ENCODE measurements around the gene AGBL4. TPM values are rescaled to one million over a fixed set of nuclear protein-coding genes. Genes with fewer than 3 reads are reported as not detected.

Gene AGBL4
- total RNA-seq, 4 donors from 2014 or later = 0.44 to 1.5 (median 1.2) TPM; not detected in 1

DNA sequence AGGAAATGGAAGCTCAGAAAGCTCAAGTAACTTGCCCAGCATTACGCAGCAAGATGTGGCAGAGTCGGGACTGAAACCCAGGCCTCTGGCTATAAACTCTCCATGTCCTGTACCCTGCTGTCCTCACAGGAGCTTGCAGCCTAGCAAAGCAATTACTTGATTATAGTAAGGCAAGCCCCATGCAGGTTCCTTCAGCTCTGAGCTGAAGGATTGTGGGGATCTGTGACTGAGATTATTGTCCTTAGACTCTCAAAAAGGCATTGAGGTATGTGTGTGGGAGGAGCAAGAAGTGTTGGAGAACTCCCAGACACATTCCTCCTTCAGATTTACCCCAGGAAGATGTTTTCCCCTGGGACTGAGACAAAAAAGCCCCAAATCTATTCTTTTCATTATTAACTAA lies 1427.7 kb downstream of the AGBL4 start:
- Histone ChIP-seq H3K36me3 (no peaks in the 10 kb centered on the region), H3K4me1 (peaks cover 0 to 6% (median 0%) of the 10 kb centered on the region in 4 donors), H3K4me3 (no peak overlapping the region), H3K9me3 (no peaks in the 10 kb centered on the region), H3K27me3 (no peaks in the 10 kb centered on the region), H3K27ac (no peak overlapping the region)
- DNase-seq (ENCODE audit: low spot score in 2 of 2) = no peak
- TF ChIP-seq, protein P1, sequence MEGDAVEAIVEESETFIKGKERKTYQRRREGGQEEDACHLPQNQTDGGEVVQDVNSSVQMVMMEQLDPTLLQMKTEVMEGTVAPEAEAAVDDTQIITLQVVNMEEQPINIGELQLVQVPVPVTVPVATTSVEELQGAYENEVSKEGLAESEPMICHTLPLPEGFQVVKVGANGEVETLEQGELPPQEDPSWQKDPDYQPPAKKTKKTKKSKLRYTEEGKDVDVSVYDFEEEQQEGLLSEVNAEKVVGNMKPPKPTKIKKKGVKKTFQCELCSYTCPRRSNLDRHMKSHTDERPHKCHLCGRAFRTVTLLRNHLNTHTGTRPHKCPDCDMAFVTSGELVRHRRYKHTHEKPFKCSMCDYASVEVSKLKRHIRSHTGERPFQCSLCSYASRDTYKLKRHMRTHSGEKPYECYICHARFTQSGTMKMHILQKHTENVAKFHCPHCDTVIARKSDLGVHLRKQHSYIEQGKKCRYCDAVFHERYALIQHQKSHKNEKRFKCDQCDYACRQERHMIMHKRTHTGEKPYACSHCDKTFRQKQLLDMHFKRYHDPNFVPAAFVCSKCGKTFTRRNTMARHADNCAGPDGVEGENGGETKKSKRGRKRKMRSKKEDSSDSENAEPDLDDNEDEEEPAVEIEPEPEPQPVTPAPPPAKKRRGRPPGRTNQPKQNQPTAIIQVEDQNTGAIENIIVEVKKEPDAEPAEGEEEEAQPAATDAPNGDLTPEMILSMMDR (IDR thresholded peaks at IDR 0.05) = no peak
- TF ChIP-seq EP300 (IDR thresholded peaks at IDR 0.05) (no peak), POLR2A (IDR thresholded peaks at IDR 0.05) (no peak)
- 46 to 61% methylated on average over 2 of the region's 2 CpGs for WGBS, 2 donors

DNA sequence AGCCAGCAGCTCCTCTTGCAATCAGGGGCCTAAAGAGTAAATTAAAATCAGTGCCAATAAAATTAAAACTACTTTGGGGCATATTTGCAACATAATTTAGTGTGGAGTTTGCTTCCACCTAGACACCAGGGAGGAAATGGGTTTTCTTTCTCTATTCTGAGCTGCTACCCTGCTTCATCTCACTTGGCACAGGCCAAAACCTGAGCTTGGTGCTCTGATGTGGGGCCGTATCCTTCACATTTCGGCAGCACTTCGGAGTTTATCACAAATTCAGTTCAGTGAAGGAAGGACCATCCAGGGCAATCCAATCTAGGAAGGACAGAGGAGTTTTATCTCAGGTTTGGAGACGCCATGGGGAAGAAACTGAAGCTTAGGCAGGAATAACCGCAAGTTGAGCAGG lies 1428.1 kb downstream of the AGBL4 start:
- peaks cover 0 to 6% (median 0%) of the 10 kb centered on the region in 4 donors for H3K4me1 ChIP-seq
- H3K4me3 ChIP-seq = no peak overlapping the region
- DNase-seq (ENCODE audit: low spot score in 2 of 2) = no peak
- 78 to 89% methylated on average over 5 of the region's 5 CpGs for WGBS, 2 donors
- H3K27me3 ChIP-seq = no peaks in the 10 kb centered on the region
- no peaks in the 10 kb centered on the region for H3K36me3 ChIP-seq
- no peak overlapping the region for H3K27ac ChIP-seq
- no peaks in the 10 kb centered on the region for H3K9me3 ChIP-seq
- TF ChIP-seq, protein P1 (IDR thresholded peaks at IDR 0.05) = no peak
- TF ChIP-seq EP300 (IDR thresholded peaks at IDR 0.05) = no peak

DNA sequence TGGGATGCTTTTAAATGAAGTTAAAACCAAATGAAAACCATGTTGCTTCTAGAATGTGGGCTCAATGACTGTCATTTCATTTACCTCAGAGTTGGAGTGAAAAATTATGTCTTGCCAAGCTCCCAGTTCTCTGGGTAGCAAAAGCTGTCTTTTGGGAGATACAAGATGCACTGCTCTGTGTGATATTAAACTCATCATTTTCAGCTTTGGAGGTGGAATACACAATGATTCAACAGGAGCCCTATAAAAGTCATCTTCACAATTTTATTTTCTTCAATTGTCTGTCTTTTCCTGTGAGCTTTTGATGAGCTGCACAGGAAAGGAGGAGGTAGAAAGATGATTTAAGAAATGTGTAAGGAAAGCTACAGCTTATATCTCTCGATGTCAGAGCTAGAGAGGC lies 1431.4 kb downstream of the AGBL4 start:
- H3K4me1 ChIP-seq = peaks cover 0 to 6% (median 0%) of the 10 kb centered on the region in 4 donors
- TF ChIP-seq EP300 (IDR thresholded peaks at IDR 0.05) (no peak), POLR2A (IDR thresholded peaks at IDR 0.05) (no peak)
- TF ChIP-seq, protein P1 (IDR thresholded peaks at IDR 0.05) = no peak

DNA sequence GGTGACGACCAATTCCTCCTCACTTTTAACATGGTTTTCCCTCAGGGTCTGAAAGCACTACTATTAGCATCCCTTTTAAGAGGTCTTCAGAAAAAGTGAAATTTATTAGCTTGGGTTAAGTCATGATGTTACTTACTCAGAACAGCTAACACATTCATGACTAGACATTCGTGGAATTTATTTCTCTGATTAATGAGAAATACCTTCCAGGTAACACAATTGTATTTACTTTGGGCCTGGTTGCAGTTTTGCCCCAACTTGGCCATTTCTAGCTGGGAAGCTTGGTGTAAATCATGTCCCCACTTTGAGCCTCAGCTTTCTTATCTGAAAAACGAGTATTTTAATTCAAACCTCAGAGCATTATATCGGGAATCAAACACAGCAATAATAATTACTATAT lies 1432.6 kb downstream of the AGBL4 start:
- Histone ChIP-seq H3K4me3 (no peak overlapping the region), H3K27ac (no peak overlapping the region), H3K9me3 (no peaks in the 10 kb centered on the region), H3K36me3 (no peaks in the 10 kb centered on the region), H3K4me1 (peaks cover 0 to 2% (median 0%) of the 10 kb centered on the region in 4 donors), H3K27me3 (no peaks in the 10 kb centered on the region)
- DNase-seq (ENCODE audit: low spot score in 2 of 2) = no peak
- TF ChIP-seq, protein P1 (IDR thresholded peaks at IDR 0.05) = no peak
- no peak for TF ChIP-seq EP300 (IDR thresholded peaks at IDR 0.05)
- no peak for TF ChIP-seq POLR2A (IDR thresholded peaks at IDR 0.05)
- WGBS, 2 donors = 77 to 93% methylated on average over 4 of the region's 4 CpGs

More for the DNA sequence above, 1431.4 kb downstream of the AGBL4 start:
- no peaks in the 10 kb centered on the region for H3K9me3 ChIP-seq
- no peak overlapping the region for H3K27ac ChIP-seq
- 48 to 56% methylated on average over 1 of the region's 1 CpG for WGBS, 2 donors
- no peak for DNase-seq (ENCODE audit: low spot score in 2 of 2)
- H3K4me3 ChIP-seq = no peak overlapping the region
- no peaks in the 10 kb centered on the region for H3K27me3 ChIP-seq
- no peaks in the 10 kb centered on the region for H3K36me3 ChIP-seq

DNA sequence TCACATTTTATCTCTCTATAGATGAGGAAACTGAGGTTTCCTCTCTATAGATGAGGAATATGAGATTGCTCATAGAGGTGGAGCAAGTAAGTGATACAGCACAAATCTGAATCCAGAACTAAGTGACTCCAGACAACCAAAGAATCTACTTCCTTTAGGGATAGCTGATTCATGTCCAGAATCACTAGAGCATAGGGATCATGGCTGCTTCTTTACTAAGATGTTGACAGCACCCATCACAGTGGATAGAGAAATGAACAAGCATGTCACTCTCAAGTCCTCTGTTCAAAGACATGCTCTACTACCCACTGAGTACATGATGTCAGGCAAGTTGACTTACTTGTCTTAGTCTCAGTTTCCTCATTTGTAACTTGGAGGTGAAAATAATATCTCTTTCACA lies 1435.7 kb downstream of the AGBL4 start:
- no peaks in the 10 kb centered on the region for H3K4me1 ChIP-seq
- no peak for DNase-seq (ENCODE audit: low spot score in 2 of 2)
- H3K9me3 ChIP-seq = no peaks in the 10 kb centered on the region
- no peaks in the 10 kb centered on the region for H3K36me3 ChIP-seq
- H3K27me3 ChIP-seq = no peaks in the 10 kb centered on the region
- TF ChIP-seq, protein P1 (IDR thresholded peaks at IDR 0.05) = no peak
- no peak for TF ChIP-seq POLR2A (IDR thresholded peaks at IDR 0.05)
- no peak for TF ChIP-seq EP300 (IDR thresholded peaks at IDR 0.05)
- H3K27ac ChIP-seq = no peak overlapping the region
- H3K4me3 ChIP-seq = no peak overlapping the region
